MM.1S (cell line): ENCODE results near the gene PERM1.
A peak's percentile ranks its signal among the peaks of the same experiment; 100 is the strongest.

Experiments used
- DNase-seq: peaks from one replicate; pipeline ENCODE4 v3.0.0-alpha.2; 2015
- H2AFZ ChIP-seq: fragments of 300-600 bp; sonication (generic); 2 replicates; pipeline ENCODE4 v1.6.0; 2016; ENCODE audit warnings: antibody characterized with exemption, low read length
- H3F3A ChIP-seq: fragments of 300-600 bp; sonication (generic); 2 replicates; pipeline ENCODE4 v1.6.1; 2016; ENCODE audit warnings: mild to moderate bottlenecking, antibody characterized with exemption, low read length, moderate library complexity, mixed read lengths; ENCODE audit not compliant: insufficient read depth
- H3K27ac ChIP-seq: fragments of 300-600 bp; sonication (generic); 2 replicates; pipeline ENCODE4 v1.5.1; 2016; ENCODE audit warnings: mild to moderate bottlenecking, low read length
- H3K27me3 ChIP-seq: fragments of 300-600 bp; sonication (generic); replicated peaks from 2 replicates; pipeline ENCODE4 v1.6.0; 2016; ENCODE audit warnings: low read length; ENCODE audit not compliant: insufficient read depth
- H3K36me3 ChIP-seq: fragments of 300-600 bp; sonication (generic); replicated peaks from 2 replicates; pipeline ENCODE4 v1.6.1; 2016; ENCODE audit warnings: mild to moderate bottlenecking, low read length, mixed read lengths; ENCODE audit not compliant: insufficient read depth
- H3K4me1 ChIP-seq: fragments of 300-600 bp; sonication (generic); 2 replicates; pipeline ENCODE4 v1.6.1; 2016; ENCODE audit warnings: low read length, mixed read lengths
- H3K4me2 ChIP-seq: fragments of 300-600 bp; sonication (generic); 2 replicates; pipeline ENCODE4 v1.6.0; 2016; ENCODE audit warnings: low read depth, low read length
- H3K4me3 ChIP-seq: fragments of 300-600 bp; sonication (generic); 2 replicates; pipeline ENCODE4 v1.5.1; 2016; ENCODE audit warnings: low read length, mixed read lengths
- H3K79me2 ChIP-seq: fragments of 300-600 bp; sonication (generic); 2 replicates; pipeline ENCODE4 v1.6.1; 2016; ENCODE audit warnings: mixed run types, low read length, mixed read lengths
- H3K9ac ChIP-seq: fragments of 300-600 bp; sonication (generic); 2 replicates; pipeline ENCODE4 v1.6.1; 2016; ENCODE audit warnings: low read length, mixed read lengths
- H3K9me2 ChIP-seq: fragments of 300-600 bp; sonication (generic); replicated peaks from 2 replicates; pipeline ENCODE4 v1.6.1; 2016; ENCODE audit warnings: mild to moderate bottlenecking, low read length, mixed read lengths; ENCODE audit not compliant: insufficient read depth
- H3K9me3 ChIP-seq: fragments of 300-600 bp; sonication (generic); replicated peaks from 2 replicates; pipeline ENCODE4 v1.6.1; 2016; ENCODE audit warnings: mild to moderate bottlenecking, low read length, mixed read lengths; ENCODE audit not compliant: insufficient read depth
- H4K20me1 ChIP-seq: fragments of 300-600 bp; sonication (generic); 2 replicates; pipeline ENCODE4 v1.6.1; 2016; ENCODE audit warnings: mild to moderate bottlenecking, low read length, moderate library complexity, mixed read lengths; ENCODE audit not compliant: insufficient read depth
- CTCF ChIP-seq: fragments of 300-600 bp; sonication (generic); IDR thresholded peaks from 2 replicates; pipeline ENCODE4 v1.5.1; 2016; ENCODE audit warnings: antibody characterized with exemption, low read length, mixed read lengths
- EZH2 ChIP-seq: fragments of 300-600 bp; sonication (generic); optimal IDR thresholded peaks from 2 replicates; pipeline ENCODE3; 2017; ENCODE audit warnings: low read depth, mild to moderate bottlenecking, antibody characterized with exemption, low read length, mixed read lengths
- EZH2phosphoT487 ChIP-seq: fragments of 300-600 bp; sonication (generic); IDR thresholded peaks from 2 replicates; pipeline ENCODE4 v1.6.1; 2018; ENCODE audit warnings: antibody characterized with exemption, low read length

The PERM1 gene

GRCh38 chr1:962381-963300 lies 19.3 kb downstream of the PERM1 start:
- Histone ChIP-seq H3K27ac (no peak overlapping the region), H3K9me2 (no peaks in the 10 kb centered on the region), H3K4me1 (peaks cover 12% of the 10 kb centered on the region), H3K4me2 (no peak overlapping the region), H3K79me2 (peaks cover 15% of the 10 kb centered on the region), H3F3A (peaks cover 4% of the 10 kb centered on the region; the same call in 1 of the 2 replicates), H2AFZ (no peak overlapping the region), H3K9me3 (no peaks in the 10 kb centered on the region), H3K36me3 (no peaks in the 10 kb centered on the region), H3K4me3 (no peak overlapping the region), H3K27me3 (no peaks in the 10 kb centered on the region), H3K9ac (no peak overlapping the region), H4K20me1 (no peaks in the 10 kb centered on the region)
- DNase-seq = no peak
- TF ChIP-seq EZH2 = no peak
- TF ChIP-seq CTCF = no peak
- no peak for TF ChIP-seq EZH2phosphoT487

GRCh38 chr1:961132-961669 lies 20.7 kb downstream of the PERM1 start:
- Histone ChIP-seq H3K4me2 (peak overlapping the region; percentile 50; the same call in 1 of the 2 replicates), H3K27ac (no peak overlapping the region)

More at GRCh38 chr1:961132-961669, 20.7 kb downstream of the PERM1 start:
- Histone ChIP-seq H3K79me2 (peaks cover 27% of the 10 kb centered on the region), H3K9ac (no peak overlapping the region), H4K20me1 (no peaks in the 10 kb centered on the region), H3K27me3 (no peaks in the 10 kb centered on the region), H3F3A (no peaks in the 10 kb centered on the region), H2AFZ (no peak overlapping the region), H3K4me3 (peak overlapping the region; percentile 63; the same call in 1 of the 2 replicates), H3K9me3 (no peaks in the 10 kb centered on the region), H3K4me1 (peaks cover 13% of the 10 kb centered on the region), H3K9me2 (no peaks in the 10 kb centered on the region), H3K36me3 (no peaks in the 10 kb centered on the region)
- TF ChIP-seq CTCF (no peak), EZH2phosphoT487 (no peak), EZH2 (no peak)
- no peak for DNase-seq
